ENCODE results near the gene IMMP2L. TPM values are rescaled to one million over a fixed set of nuclear protein-coding genes. Genes with fewer than 3 reads are reported as not detected.

The IMMP2L gene
- total RNA-seq, 2 experiments from 2014 or later: 8.9 to 18.7 TPM

GRCh38 chr7:111371437-111371836 lies 190.9 kb downstream of the IMMP2L start:
- Mint-ChIP-seq H3K9me3 (no peaks in the 10 kb centered on the region), H3K4me3 (no peak overlapping the region), H3K4me1 (ENCODE audit: low read depth) (no peaks in the 10 kb centered on the region), H3K36me3 (ENCODE audit: low read depth) (peaks cover 4% of the 10 kb centered on the region), H3K27ac (no peak overlapping the region), H3K27me3 (no peaks in the 10 kb centered on the region)
- no peak for DNase-seq
- ChIA-PET POLR2A (no interaction called here), CTCF (no interaction called here)
- TF ChIP-seq CTCF (IDR thresholded peaks at IDR 0.05): no peak
- Histone ChIP-seq H3K36me3 (ENCODE audit: insufficient read depth, low read length) (no peaks in the 10 kb centered on the region), H3K9me3 (ENCODE audit: control insufficient read depth in 1 of 2, insufficient read depth in 1 of 2, low read length in 2 of 2) (no peaks in the 10 kb centered on the region), H3K27ac (ENCODE audit: low read depth in 1 of 2, low read length in 2 of 2) (no peak overlapping the region), H3K27me3 (ENCODE audit: control insufficient read depth in 1 of 2, insufficient read depth in 2 of 2, low read length in 2 of 2) (no peaks in the 10 kb centered on the region), H3K4me3 (ENCODE audit: low read length) (no peak overlapping the region), H3K4me1 (ENCODE audit: insufficient read depth, low read length) (no peaks in the 10 kb centered on the region)
- intact Hi-C loops (cut with DNase I, micrococcal nuclease): no loop called here
- ATAC-seq (ENCODE audit: poor library complexity): no peak

- Mint-ChIP-seq H3K4me1 (ENCODE audit: low read depth) (no peaks in the 10 kb centered on the region), H3K27ac (no peak overlapping the region), H3K27me3 (no peaks in the 10 kb centered on the region), H3K36me3 (ENCODE audit: low read depth) (no peaks in the 10 kb centered on the region), H3K9me3 (no peaks in the 10 kb centered on the region), H3K4me3 (no peak overlapping the region)
- Histone ChIP-seq H3K4me3 (ENCODE audit: low read length) (no peak overlapping the region), H3K27ac (ENCODE audit: low read depth in 1 of 2, low read length in 2 of 2) (no peak overlapping the region), H3K9me3 (ENCODE audit: control insufficient read depth in 1 of 2, insufficient read depth in 1 of 2, low read length in 2 of 2) (no peaks in the 10 kb centered on the region), H3K4me1 (ENCODE audit: insufficient read depth, low read length) (no peaks in the 10 kb centered on the region), H3K27me3 (ENCODE audit: control insufficient read depth in 1 of 2, insufficient read depth in 2 of 2, low read length in 2 of 2) (no peaks in the 10 kb centered on the region), H3K36me3 (ENCODE audit: insufficient read depth, low read length) (no peaks in the 10 kb centered on the region)
- no peak for ATAC-seq (ENCODE audit: poor library complexity)
- ChIA-PET CTCF (no interaction called here), POLR2A (no interaction called here)
- no peak for TF ChIP-seq CTCF (IDR thresholded peaks at IDR 0.05)
- no peak for DNase-seq
- intact Hi-C loops (cut with DNase I, micrococcal nuclease): no loop called here
These were observed 192.3 kb downstream of the IMMP2L start for GRCh38 chr7:111370002-111370401.

GRCh38 chr7:111368381-111369065 lies 193.8 kb downstream of the IMMP2L start:
- no peak for TF ChIP-seq CTCF (IDR thresholded peaks at IDR 0.05)
- intact Hi-C loops (cut with DNase I, micrococcal nuclease): no loop called here
- H3K27me3 ChIP-seq (ENCODE audit: control insufficient read depth in 1 of 2, insufficient read depth in 2 of 2, low read length in 2 of 2): no peaks in the 10 kb centered on the region
- no peak overlapping the region for H3K27ac ChIP-seq (ENCODE audit: low read depth in 1 of 2, low read length in 2 of 2)
- Mint-ChIP-seq H3K4me1 (ENCODE audit: low read depth) (no peaks in the 10 kb centered on the region), H3K27ac (no peak overlapping the region), H3K27me3 (no peaks in the 10 kb centered on the region), H3K36me3 (ENCODE audit: low read depth) (no peaks in the 10 kb centered on the region), H3K4me3 (no peak overlapping the region), H3K9me3 (no peaks in the 10 kb centered on the region)
- CTCF ChIA-PET: no interaction called here
- ATAC-seq (ENCODE audit: poor library complexity) (no peak), DNase-seq (no peak)
- H3K4me1 ChIP-seq (ENCODE audit: insufficient read depth, low read length): no peaks in the 10 kb centered on the region
- POLR2A ChIA-PET: no interaction called here
- H3K36me3 ChIP-seq (ENCODE audit: insufficient read depth, low read length): no peaks in the 10 kb centered on the region
- H3K4me3 ChIP-seq (ENCODE audit: low read length): no peak overlapping the region
- no peaks in the 10 kb centered on the region for H3K9me3 ChIP-seq (ENCODE audit: control insufficient read depth in 1 of 2, insufficient read depth in 1 of 2, low read length in 2 of 2)
